GM19397 (cell line): ENCODE measurements around the gene GNG4.

Experiments
- ATAC-seq: cut with Tn5 transposase; IDR thresholded peaks from one replicate; pipeline ENCODE4 v1.9.1; 2021; ENCODE audit warnings: mild to moderate bottlenecking, moderate library complexity; ENCODE audit not compliant: unreplicated experiment

The GNG4 gene

DNA sequence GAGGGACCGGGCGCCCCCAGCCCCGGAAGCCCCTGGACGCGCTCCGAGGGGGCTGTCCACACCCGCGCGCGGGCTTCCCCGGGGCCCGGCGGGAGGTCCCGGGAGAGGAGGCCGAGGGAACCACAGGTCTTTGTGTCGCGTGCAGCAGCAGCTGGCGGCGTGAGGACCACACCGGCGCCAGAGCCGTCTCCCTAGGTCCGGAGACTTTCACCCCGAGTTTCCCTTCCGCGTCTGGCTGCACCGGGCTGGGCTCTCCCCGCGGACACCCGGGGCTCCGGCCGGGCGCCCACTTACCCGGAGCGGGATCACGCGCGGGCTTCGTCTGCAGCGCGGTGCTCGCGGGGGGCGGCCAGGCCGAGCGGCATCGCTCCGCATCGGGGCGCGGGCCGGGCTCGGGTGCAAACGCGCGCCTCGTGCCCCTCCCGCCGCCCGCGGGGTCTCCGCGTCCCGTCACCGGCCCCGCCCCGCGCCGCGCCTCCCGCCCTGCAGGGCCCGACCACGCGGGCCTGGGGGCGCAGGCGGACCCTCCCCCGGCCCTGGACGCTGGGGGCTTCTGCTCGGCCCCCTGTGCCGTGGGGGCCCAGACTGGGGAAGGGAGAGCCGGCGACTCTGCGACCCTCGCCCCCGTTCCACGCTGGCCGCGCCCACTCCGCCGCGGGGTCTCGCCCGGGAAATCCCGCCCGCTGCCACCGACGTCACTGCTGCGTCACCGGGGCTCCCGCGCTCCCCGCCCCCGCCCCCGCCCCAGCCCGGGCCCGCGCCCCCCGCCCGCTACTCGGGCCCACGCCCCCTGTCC is at the start of gene GNG4:
TSS of gene GNG4 (minus strand) at position 417 of the 796 bp plus-strand sequence. CDS start 65,946 bp downstream, outside the sequence.
- ATAC-seq = peak; percentile 46

DNA sequence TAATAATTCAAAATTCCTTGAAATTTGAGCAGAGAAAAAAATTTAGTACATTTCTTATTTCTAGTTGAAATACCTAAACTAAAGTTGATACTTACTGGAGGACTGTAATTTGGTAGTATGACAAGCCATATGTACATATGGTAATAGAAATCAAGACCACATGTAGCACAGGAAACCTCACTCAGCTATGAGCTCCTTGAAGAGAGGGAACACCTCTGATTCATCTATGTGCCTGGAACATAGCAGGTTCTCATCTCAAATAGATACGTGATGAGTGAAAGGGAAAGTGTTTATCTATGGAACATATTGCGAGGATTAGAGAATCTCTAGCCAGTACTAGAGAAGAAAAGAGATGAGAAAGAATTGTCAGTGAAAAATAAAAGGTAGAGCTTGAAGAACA is 47.9 kb upstream of the GNG4 start:
- no peak for ATAC-seq

DNA sequence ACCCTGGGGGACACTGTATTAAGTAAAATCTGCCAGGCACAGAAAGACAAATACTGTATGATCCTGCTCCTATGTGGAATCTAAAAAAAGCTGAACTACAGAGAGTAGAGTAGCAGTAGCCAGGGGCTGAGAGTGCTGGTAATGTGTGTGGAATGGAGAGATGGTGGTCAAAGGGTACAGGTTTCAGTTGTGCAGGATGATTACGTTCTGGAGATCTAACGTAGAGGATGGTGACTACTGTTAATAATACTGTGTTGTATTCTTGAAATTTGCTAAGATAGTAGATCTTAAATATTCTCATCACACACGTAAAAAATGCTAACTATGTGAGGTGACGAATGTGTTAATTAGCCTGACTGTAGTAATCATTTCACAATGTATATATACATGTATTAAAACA is 39.8 kb upstream of the GNG4 start:
- no peak for ATAC-seq

DNA sequence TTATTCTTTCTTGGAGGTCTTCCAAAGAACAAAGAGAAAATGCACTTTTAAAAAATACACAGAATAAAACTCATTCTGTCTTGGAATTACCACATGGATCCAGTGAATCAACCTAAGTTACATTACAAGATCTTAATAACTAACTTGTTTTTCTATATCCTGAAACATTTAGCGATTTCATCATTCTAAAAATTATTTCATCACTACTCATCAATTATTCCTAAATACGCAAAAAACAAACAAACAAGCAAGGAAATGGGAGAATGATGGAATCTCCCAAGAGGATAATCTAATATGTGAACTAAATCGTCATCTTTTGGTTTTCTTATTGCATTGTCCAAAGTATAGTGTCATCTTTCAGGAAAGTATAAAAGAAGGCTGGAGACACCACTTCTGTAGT is 38.5 kb upstream of the GNG4 start:
- ATAC-seq = no peak

DNA sequence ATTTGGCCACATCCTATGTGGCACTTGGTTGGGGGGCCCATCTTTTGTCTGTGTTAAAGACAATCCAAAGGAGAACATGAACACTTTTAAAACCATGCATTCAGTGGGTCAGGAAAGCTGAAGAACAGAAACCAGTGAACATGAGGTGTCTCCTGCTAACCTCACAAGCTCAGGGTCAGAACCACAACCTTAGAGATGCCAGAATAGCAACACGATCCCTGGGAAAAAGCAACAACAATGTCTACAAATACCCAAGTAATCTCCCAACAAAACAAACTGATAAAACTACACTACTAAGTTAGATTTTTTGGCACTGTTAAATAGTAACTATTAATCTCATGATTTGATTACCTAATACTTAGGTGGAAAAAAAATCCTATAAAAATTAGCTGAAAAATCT is 34.1 kb upstream of the GNG4 start:
- ATAC-seq = no peak

DNA sequence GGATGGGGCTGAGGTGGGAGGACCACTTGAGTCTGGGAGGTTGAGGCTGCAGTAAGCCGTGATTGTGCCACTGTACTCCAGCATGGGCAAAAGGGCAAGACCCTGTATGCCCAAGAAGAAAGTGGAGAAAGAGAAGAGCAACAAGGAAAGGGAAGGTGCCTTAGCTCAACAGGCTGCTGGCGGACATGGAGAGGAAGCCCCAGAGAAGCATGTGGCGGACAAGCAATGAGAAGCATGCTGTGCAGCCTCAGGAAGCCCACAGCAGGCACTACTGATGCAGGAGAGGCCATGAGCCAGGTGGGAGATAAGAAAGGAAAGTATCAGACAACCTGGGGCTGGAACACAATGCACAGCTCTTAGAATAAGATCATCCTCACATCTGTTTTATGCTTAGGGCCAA is 32.6 kb upstream of the GNG4 start:
- no peak for ATAC-seq

DNA sequence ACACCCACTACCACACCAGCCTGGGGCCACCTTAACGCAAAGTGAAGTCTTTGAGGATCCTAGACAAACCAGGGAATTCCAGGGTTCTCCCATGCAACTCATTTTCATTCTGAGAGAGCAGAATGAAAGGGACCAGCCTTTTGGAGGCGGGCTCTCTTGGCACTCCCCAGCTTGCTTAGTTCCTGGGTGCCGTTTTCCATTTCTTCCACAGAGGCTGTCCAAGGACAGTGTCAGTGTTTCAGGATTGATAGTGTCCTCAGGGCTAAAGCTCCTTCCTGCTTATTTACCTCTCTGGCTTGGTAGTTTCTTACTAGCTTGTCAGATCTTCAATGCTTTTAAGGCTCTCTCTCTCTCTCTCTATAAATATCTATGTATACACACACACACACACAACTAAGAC is 30.1 kb upstream of the GNG4 start:
- ATAC-seq = no peak

DNA sequence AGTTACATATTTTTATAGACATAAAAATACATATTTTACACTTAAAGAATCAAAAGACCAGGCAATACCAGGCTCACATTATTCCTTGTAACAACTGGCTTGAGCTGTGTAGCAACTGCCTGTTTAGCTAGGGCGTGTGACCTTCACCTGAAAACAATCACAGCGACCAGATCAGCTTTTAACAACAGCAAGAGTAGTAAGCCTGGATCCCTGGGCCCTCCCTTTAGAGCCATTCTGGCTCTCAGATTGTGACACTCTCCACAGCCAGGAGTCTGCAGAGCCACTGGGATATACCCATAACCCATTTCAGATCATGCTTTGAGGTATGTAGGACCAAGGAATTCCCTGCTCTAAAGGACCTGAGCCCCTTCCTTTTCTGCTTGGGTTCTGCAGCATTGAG is 29.4 kb upstream of the GNG4 start:
- no peak for ATAC-seq

DNA sequence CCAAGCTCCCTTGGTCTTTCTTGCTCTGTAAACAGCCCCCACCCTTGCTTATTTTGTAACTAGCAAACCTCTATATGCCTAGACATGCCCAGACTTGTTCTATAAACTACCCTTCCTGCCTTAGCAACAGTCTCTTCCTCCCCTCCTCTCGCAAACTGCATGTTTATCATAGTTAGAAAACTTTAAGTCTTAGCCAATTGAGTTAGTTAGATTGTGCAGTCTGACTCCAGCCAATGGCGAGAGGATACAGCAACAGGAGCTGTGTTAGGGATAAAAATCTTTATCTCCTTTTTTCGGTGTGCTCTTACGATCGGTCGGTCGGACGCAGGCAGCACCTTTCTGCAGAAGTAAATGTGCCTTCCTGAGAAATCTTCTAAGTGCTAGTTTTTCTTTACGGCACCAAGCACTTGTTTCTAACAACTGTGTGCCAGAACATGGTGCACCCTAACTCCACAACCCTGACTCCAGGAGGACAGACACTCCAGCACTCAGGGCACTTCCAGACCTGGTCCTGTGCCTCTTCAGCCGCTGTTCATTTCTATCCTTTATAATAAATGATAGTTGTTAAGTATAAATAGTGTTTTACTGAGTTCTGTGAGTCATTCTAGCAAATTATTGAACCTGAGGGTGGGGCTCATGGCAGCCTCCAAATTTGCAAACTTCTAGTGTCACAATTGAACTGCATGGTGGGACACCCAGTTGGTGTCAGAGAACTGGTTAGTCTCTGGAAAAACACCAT is 25.7 kb upstream of the GNG4 start:
- ATAC-seq = no peak

DNA sequence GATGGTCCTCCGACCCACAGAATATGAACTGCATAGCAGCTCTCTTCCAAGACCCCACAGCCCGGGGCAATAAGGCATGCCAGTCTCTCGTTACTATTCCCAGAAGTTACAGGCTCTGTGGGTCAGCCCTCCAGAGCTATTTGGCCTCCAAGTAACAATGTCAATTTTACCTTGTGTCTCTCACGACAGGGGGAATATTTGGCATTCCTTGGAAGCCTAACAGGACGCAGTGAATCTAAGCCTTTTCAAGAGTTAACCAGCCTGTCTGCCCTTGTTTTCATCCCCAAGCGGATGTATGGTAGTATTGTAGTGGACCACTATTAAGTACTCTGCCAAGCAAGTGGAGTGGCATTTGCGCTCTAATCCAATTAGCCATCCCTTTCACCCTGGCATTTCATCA is 24.4 kb upstream of the GNG4 start:
- ATAC-seq = no peak

DNA sequence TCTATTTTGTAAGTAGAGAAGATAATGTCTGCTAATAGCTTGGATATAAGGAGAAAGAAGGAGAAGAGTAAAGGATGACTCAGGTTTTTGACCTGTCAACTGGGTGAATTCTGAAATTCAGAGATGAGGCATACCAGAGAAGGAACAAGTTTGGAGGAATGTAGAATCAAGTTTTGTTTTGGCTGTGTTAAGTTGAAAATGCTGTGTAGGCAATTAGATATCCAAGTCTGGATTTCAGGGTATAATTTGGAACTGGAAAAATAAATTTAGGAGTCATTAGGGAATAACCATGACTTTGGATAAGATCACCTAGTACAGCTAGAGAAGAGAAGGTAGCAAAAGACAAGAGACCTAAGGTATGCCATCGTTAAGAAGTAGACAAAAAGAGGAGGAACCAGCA is 22.4 kb upstream of the GNG4 start:
- no peak for ATAC-seq

DNA sequence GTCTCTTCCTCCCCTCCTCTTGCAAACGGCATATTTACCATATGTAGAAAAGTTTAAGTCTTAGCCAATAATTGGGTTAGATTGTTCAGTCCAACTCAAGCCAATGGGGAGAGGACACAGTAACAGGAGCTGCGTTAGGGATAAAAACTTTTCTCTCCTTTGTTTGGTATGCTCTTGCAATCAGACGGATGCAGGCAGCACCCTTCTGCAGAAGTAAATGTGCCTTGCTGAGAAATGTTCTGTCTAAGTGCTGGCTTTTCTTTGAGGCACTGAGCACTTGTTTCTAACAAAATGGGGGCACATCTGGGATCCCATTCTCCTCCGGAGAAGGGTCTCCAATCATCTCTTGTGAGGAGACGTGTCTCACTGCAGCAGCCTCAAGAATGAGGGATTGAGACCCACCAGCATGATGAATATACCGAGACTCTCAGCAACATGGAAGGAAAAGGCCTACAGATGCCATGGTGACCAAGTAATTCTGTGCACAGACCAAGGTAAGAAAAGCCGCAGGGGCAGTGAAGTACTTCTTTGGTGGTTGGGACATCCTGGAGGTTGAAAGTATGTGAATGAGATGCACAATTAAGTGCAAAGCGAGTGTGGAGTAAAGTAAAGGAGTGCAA is 20.7 kb upstream of the GNG4 start:
- ATAC-seq = no peak

DNA sequence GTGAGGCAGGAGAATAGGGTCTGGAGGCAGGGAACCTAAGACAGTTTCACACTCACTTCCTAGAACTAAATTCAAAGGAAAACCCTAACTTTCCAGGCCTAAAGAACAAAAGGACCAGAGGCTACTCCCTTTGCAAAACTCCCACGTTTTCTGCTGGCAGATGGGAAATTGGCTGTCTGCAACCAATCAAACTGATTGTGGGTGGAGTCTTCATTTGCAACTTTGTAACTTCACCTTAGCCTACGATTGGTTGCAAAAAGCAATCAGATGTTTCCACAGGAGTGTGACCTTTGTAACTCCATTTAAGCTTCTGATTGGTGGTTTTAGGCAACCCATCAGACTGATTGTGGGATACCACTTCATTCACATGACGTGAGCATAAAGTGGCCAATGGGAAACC is 19.7 kb upstream of the GNG4 start:
- ATAC-seq = no peak

DNA sequence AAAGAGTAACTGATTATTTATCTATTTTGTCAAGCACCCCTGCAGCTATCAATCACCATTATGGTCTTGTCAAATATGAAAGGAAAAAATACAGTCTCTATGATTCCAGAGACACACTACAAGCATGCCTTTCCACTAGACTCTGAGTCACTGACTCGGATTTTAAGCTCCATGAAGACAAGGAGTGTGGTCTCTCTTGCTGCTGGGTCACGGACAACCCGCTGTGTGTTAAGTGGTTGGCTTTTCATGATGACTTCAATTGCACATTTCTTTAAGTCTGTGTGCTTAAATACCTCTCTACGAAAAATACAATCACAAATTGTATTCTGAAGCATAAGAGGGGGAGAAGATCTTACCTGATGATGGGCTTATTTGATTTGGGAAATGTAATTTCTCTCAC is 14.0 kb upstream of the GNG4 start:
- no peak for ATAC-seq

DNA sequence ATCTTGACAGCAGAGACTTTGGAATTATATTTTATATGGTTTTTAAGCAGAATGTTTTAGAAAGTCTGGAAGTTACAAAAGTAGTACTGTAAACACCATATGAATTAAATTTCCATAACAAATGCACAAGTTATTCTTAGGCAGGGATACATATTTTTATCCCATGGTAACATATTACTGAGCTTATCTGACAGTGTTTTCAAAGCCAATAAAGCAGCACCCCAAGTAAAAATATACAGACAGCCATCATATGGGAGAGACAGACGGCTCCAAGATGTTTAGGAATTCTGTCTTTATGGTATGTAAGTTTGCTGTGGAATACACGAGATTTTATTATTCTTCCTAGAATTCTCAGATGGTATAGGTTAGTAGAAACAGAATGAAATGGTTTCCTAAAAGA is 12.0 kb upstream of the GNG4 start:
- ATAC-seq = no peak

DNA sequence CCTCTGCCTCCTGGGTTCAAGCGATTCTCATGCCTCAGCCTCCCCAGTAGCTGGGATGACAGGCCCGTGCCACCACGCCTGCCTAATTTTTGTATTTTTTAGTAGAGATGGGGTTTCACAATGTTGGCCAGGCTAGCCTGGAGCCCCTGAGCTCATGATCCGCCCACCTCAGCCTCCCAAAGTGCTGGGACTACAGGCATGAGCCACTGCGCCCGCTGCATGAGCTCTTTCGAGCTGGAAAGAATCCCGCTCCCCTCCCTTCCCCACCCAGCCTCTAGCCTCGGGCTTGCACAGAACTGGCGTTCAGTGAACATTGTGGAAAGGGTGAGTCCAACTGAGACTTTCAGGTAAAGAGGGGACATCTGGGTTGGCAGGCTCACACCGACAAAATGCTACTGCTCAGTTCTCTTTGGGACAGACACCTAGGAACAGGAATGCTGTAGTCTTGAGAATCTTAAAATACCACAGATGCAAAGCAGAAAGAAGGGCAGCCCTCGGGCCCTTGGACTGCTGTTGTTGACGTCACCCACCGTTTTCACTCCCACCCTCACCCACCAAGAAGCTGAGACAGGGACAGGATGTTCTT is 9.7 kb upstream of the GNG4 start:
- no peak for ATAC-seq

DNA sequence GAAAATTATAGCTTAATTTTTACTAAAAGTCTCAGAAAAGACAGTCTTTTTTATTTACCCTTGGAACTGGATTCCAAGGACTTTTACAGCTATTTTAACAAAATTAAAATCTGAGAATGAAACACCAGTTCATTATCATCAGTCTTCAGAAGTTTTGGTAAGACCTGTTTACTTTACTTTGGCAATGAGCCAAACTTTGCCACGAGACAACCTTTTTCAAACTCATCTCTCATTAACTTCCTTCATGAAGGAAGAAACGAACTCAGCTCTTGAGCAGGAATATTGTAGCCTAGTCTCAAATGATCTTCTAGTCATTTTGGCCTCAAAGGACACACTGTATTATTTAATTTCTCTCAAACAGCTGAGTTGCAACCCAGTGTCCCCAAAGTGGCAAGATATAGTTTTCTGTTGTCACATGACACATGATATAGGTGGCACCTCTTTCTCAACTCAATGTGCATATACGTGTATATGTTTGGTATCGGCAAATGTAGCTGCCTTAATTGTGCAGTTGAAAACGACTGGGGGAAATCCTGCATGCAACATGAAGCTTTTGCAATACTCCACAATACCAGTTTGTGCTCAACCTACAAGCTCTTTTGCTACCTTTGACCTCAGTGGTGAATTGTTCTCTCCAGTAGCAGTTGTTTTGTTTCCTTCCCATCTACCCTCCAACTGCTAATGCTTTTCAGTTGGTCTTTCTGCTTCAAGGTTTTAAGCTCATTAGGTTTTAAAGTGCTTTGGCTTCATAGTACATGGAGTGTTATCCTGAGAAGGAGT is 8.4 kb upstream of the GNG4 start:
- ATAC-seq = no peak

DNA sequence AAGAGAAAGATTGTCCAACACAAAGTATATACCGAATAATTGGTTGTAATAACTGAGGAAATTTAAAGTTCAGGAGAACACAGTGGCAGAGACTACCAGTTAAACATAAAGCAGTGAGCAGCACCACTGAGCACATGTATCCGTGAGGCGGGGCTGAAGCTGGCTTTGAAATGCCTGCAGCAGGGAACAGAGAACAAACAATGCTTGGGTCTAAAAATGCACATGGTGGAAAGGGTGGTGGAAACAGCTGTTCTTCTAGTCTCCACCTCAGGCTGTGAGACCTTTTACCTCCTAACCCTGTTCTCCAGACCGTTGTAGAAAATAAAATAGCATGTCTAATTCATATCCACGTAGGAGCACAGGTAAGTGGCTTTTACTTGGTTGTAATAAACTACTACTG is 7.7 kb upstream of the GNG4 start:
- no peak for ATAC-seq

DNA sequence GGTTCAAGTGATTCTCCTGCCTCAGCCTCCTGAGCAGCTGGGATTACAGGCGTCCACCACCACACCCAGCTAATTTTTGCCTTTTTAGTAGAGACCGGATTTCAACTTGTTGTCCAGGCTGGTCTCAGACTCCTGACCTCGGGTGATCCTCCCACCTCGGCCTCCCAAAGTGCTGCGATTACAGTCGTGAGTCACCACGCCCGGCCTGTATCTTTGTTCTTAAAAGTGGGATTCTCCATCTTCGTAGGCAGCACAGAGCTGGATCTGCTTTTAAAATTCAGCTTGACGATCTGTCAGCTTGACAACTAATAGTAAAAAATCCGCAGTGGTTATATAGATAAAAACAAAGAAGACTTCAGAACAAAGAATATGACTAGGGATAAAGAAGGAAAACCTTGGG is 2.8 kb upstream of the GNG4 start:
- ATAC-seq = no peak

DNA sequence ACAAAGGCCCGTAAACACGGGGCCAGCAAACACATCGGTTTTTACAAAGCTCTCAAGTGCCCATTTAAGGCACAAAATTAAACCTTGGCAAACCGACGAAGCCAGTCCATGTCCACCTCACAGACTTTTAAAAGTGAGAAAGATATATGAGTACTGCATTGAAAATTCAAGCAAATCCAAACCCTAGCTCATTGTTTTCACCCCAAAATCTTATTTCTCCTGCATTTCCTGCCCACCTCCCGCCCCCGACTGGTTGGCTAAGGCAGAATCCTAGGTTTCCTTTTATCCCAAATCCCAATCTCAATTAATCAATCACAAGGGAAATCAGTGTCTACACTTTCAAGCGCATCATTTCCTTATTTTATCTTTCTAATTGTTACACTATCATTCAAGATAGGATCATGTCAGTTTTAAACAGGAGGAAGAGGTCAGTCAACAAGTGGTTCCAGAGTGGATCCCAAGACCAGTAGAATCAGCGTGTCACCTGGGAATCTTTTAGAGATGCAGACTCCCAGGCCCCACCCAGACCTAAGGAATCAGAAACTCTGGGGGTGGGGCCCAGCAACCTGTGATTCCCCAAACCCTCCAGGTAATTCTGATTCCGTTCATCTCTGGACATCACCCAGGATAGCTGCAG is 1.7 kb upstream of the GNG4 start:
- no peak for ATAC-seq
